HL-60 (cell line): ENCODE measurements around the gene TMEM63B.

Source experiments
- DNase-seq, 2 experiments: peaks; one replicate each; pipeline ENCODE4 v3.0.0-alpha.2; 2010 to 2020; ENCODE audit warnings: low read depth in 1 of 2, low spot score in 1 of 2
- H3K27ac ChIP-seq: fragments of 250-450 bp; sonication (Bioruptor Pico); replicated peaks from 2 replicates; pipeline ENCODE4 v1.5.1; 2020; ENCODE audit warnings: mild to moderate bottlenecking, moderate library complexity
- H3K27me3 ChIP-seq: fragments of 250-450 bp; sonication (Bioruptor Pico); 2 replicates; pipeline ENCODE4 v1.5.1; 2021; ENCODE audit warnings: mild to moderate bottlenecking, moderate library complexity; ENCODE audit not compliant: insufficient read depth, poor library complexity, severe bottlenecking
- H3K4me3 ChIP-seq: replicated peaks from 2 replicates; pipeline ENCODE4 v1.5.1; 2011; ENCODE audit warnings: mild to moderate bottlenecking, control low read depth, low read length; ENCODE audit not compliant: insufficient read depth
- CTCF ChIP-seq: IDR thresholded peaks from one replicate; pipeline ENCODE4 v1.5.1; 2011; ENCODE audit warnings: low read length, control low read depth, inconsistent platforms; ENCODE audit not compliant: insufficient read depth
- GABPA ChIP-seq: IDR thresholded peaks from 2 replicates; pipeline ENCODE4 v1.6.1; 2012; ENCODE audit warnings: low read depth
- POLR2AphosphoS5 ChIP-seq: IDR thresholded peaks from 2 replicates; pipeline ENCODE4 v1.6.1; 2012; ENCODE audit warnings: low read depth
- REST ChIP-seq: IDR thresholded peaks from 2 replicates; pipeline ENCODE4 v1.6.1; 2012; ENCODE audit warnings: low read depth; ENCODE audit not compliant: insufficient replicate concordance
- SPI1 ChIP-seq: IDR thresholded peaks from 2 replicates; pipeline ENCODE4 v1.6.1; 2012; ENCODE audit warnings: low read depth, mild to moderate bottlenecking, borderline replicate concordance

The TMEM63B gene

DNA sequence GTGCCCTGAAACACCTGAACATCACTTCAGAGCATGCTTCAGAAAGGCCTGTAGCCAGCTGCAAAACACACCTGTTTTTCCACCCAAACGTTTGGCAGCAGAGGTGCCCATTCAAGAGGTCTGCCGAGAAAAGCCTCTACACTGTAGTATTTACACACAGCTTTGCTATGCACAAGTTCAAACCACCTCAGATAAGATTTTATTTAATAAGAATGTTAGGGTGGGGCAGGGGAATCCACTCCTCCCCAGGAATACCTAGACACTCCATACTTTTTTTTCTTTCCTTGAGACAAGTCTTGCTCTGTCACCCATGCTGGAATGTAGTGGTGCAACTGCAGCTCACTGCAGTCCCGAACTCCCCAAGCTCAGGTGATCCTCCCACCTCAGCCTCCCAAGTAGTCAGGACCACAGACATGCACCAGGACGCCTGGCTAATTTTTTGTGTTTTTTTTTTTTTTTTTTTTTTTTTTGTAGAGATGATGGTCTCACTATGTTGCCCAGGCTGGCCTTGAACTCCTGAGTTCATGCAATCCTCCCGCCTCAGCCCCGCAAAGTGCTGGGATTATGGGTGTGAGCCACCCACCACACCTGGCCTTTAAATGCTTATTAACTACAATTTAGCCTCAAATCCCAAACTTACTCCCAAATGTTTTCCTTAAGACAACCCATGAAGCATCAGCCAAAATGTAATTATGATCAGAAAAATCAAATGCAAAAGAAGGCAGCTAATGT is 9.8 kb upstream of the TMEM63B start:
- TF ChIP-seq POLR2AphosphoS5 = no peak
- no peak for TF ChIP-seq SPI1
- TF ChIP-seq REST = no peak
- TF ChIP-seq GABPA = no peak
- TF ChIP-seq CTCF = no peak
- DNase-seq = no peak
- Histone ChIP-seq H3K27me3 (no peaks in the 10 kb centered on the region), H3K27ac (no peak overlapping the region), H3K4me3 (no peak overlapping the region)

DNA sequence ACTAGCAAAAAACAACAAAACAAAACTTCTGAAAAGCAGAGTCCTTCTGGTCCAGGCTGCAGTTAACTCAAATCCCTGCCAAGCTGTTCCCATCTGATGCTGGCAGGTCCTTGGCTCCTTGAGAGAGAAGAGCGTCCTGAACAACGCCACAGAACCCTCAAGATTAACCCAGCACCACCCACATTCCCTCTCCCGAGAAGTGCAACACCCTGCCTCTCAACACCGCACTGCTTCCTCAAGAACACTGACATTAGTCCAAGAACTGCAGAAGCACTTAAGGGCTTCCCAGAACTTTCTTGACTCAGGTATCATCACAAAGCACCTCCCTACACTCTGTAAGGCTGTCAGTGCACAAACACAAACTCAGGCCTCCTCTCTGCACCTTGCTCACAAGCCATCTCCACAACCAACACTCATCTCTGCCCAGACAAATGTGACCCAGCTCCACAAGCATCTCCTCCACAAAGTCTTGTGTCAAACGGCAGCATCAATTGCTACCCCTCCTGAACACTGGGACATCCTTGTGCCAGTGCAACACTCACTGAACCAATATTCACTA is 7.6 kb upstream of the TMEM63B start:
- TF ChIP-seq CTCF (no peak), POLR2AphosphoS5 (no peak)
- Histone ChIP-seq H3K27me3 (no peaks in the 10 kb centered on the region), H3K4me3 (no peak overlapping the region), H3K27ac (no peak overlapping the region)
- no peak for DNase-seq

DNA sequence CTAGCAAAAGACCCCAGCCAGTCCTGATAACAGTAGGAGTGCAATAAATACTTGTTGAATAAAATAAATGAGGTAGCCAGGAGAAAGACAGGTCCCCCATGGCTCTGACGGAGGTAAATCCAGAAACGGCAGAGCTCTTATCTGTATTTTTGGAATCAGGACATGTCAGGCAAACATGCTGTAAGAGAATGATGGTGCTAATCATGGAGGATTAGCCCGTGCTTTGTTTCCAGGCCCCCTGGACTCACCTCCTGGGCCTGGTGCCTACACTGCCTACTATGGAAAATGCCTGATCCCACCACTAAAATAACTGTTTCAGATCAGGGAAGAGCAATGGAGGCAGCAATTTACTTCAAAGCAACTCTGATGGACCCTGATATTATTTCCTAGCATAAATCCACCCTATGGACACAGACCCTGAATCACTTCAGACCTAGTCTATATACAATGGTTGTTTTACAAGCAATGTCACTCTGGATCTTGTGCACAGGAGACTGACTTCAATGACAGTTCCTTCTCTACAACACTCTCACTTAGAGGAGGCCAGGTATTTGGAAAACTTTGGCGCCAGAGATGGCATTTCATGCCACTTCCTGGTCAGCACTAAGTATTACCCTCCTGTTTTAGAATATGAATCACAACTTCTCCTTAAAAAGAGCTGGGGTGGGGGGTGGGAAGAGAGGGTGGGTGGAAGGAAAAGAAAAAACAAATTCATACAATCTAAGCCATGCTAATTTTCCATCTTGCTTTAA is 6.5 kb upstream of the TMEM63B start:
- TF ChIP-seq POLR2AphosphoS5 = no peak
- no peak for TF ChIP-seq CTCF
- no peak for TF ChIP-seq GABPA
- no peak for TF ChIP-seq SPI1
- no peak for TF ChIP-seq REST

More for the DNA sequence above, 6.5 kb upstream of the TMEM63B start:
- no peak for DNase-seq
- no peaks in the 10 kb centered on the region for H3K27me3 ChIP-seq
- H3K27ac ChIP-seq = no peak overlapping the region
- H3K4me3 ChIP-seq = no peak overlapping the region
